ENCODE data around the gene RPS16. TPM values are rescaled to one million over a fixed set of nuclear protein-coding genes. Genes with fewer than 3 reads are reported as not detected.

RPS16 gene
- total and polyA plus RNA-seq, 2 experiments from 2014 or later: 207 to 1,901 TPM

DNA sequence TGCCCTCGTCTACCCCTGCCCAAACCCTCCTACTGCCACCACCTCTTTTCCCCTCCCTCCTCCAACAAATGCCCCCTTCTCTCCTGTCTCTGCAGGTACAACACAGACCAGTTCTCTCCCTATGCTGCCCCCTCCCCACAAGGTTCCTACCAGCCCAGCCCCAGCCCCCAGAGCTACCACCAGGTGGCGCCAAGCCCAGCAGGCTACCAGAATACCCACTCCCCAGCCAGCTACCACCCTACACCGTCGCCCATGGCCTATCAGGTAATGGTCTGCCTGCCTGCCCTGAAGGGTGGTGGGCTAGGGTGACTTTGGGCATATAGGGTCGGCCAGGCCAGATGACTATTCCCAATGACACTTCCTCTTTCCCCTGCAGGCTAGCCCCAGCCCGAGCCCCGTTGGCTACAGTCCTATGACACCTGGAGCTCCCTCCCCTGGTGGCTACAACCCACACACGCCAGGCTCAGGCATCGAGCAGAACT lies 38.4 kb upstream of the RPS16 start:
- no peak overlapping the region for H3K4me3 Mint-ChIP-seq
- TF ChIP-seq EZH2phosphoT487 (IDR thresholded peaks at IDR 0.05; ENCODE audit: unreplicated experiment): no peak
- TF ChIP-seq CREB1 (CRISPR knock-in tag; IDR thresholded peaks at IDR 0.05; ENCODE audit: low read depth): no peak
- TF ChIP-seq, protein P1, sequence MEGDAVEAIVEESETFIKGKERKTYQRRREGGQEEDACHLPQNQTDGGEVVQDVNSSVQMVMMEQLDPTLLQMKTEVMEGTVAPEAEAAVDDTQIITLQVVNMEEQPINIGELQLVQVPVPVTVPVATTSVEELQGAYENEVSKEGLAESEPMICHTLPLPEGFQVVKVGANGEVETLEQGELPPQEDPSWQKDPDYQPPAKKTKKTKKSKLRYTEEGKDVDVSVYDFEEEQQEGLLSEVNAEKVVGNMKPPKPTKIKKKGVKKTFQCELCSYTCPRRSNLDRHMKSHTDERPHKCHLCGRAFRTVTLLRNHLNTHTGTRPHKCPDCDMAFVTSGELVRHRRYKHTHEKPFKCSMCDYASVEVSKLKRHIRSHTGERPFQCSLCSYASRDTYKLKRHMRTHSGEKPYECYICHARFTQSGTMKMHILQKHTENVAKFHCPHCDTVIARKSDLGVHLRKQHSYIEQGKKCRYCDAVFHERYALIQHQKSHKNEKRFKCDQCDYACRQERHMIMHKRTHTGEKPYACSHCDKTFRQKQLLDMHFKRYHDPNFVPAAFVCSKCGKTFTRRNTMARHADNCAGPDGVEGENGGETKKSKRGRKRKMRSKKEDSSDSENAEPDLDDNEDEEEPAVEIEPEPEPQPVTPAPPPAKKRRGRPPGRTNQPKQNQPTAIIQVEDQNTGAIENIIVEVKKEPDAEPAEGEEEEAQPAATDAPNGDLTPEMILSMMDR (conservative IDR thresholded peaks at IDR 0.05; ENCODE audit: low read depth in 2 of 2): peak; percentile 93 to 95
- TF ChIP-seq STAT1 (IDR thresholded peaks at IDR 0.05; ENCODE audit: unreplicated experiment): no peak
- TF ChIP-seq NANOG (IDR thresholded peaks at IDR 0.05; ENCODE audit: borderline replicate concordance): no peak
- DNase-seq (ENCODE audit: low spot score) (peak; percentile 87), ATAC-seq (peak; percentile 95)
- 0 out of 2 replicates have a peak, but pooled peaks cover 8% of the 10 kb centered on the region for H4K20me1 ChIP-seq (replicated peaks; ENCODE audit: insufficient read depth)
- H3K27ac ChIP-seq (ENCODE audit: low read depth): peak overlapping the region; percentile 63; the same call in 1 of the 2 replicates
- peaks cover 8% of the 10 kb centered on the region; the same call in 2 of the 3 replicates for H3K4me1 Mint-ChIP-seq
- no peak overlapping the region for H3K4me2 ChIP-seq
- peaks cover 24% of the 10 kb centered on the region for H3K36me3 ChIP-seq (ENCODE audit: insufficient read depth)
- no peaks in the 10 kb centered on the region for H3K27me3 ChIP-seq (ENCODE audit: insufficient read depth)
- no peak overlapping the region for H3K4me3 ChIP-seq
- H3K27ac Mint-ChIP-seq: peak overlapping the region; percentile 33; the same call in 1 of the 2 replicates
- H3F3A ChIP-seq (replicated peaks; ENCODE audit: low read depth): peaks cover 15% of the 10 kb centered on the region; the same call in 1 of the 2 replicates
- H3K79me2 ChIP-seq (replicated peaks; ENCODE audit: insufficient read depth): no peaks in the 10 kb centered on the region; the same call in 1 of the 2 replicates
- peaks cover 63% of the 10 kb centered on the region for H3K36me3 Mint-ChIP-seq (ENCODE audit: low read depth)
- peaks cover 15% of the 10 kb centered on the region for H3K27me3 Mint-ChIP-seq (ENCODE audit: insufficient read depth, low read depth, poor library complexity)
- H2AFZ ChIP-seq: no peak overlapping the region
- H3K9me2 ChIP-seq (ENCODE audit: insufficient read depth): no peaks in the 10 kb centered on the region
- no peaks in the 10 kb centered on the region for H3K4me1 ChIP-seq (ENCODE audit: insufficient read depth)
- H3K9me3 Mint-ChIP-seq: no peaks in the 10 kb centered on the region; the same call in 2 of the 3 replicates

DNA sequence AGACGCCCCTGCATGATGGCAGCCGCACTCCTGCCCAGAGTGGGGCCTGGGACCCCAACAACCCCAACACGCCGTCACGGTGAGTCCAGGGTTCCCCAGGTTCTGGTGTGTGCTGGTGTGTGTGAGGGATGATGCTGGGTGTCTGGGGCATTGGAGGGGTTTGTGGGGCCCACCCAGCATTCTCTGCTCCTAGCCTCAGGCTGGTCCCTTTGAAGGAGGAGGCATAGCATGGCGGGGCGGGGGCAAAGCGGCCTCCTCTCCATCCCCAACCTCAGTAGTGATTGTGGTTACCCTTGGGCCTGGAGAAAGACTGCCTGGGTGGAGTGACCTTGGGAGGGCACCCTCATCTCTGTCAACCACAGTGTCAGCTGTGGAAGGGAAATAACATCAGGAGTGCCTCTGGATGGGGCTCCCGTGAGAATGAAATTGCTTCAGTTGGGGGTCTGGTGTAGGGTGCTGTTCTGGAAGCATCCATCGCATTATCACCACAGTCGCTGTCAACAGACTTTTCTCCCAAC lies 37.8 kb upstream of the RPS16 start:
- Histone ChIP-seq H4K20me1 (replicated peaks; ENCODE audit: insufficient read depth) (0 out of 2 replicates have a peak, but pooled peaks cover 10% of the 10 kb centered on the region), H3F3A (replicated peaks; ENCODE audit: low read depth) (peaks cover 12% of the 10 kb centered on the region; the same call in 1 of the 2 replicates), H3K4me1 (ENCODE audit: insufficient read depth) (no peaks in the 10 kb centered on the region), H3K4me3 (no peak overlapping the region), H3K79me2 (replicated peaks; ENCODE audit: insufficient read depth) (no peaks in the 10 kb centered on the region; the same call in 1 of the 2 replicates), H3K4me2 (no peak overlapping the region), H2AFZ (no peak overlapping the region), H3K36me3 (ENCODE audit: insufficient read depth) (peaks cover 24% of the 10 kb centered on the region), H3K27ac (ENCODE audit: low read depth) (no peak overlapping the region), H3K9me2 (ENCODE audit: insufficient read depth) (no peaks in the 10 kb centered on the region), H3K27me3 (ENCODE audit: insufficient read depth) (no peaks in the 10 kb centered on the region)
- Mint-ChIP-seq H3K36me3 (ENCODE audit: low read depth) (peaks cover 70% of the 10 kb centered on the region), H3K4me3 (no peak overlapping the region), H3K27ac (no peak overlapping the region), H3K27me3 (ENCODE audit: insufficient read depth, low read depth, poor library complexity) (peaks cover 15% of the 10 kb centered on the region), H3K4me1 (peaks cover 8% of the 10 kb centered on the region; the same call in 2 of the 3 replicates), H3K9me3 (no peaks in the 10 kb centered on the region; the same call in 2 of the 3 replicates)
- DNase-seq (ENCODE audit: low spot score) (no peak), ATAC-seq (no peak)
- TF ChIP-seq, protein P1 (conservative IDR thresholded peaks at IDR 0.05; ENCODE audit: low read depth in 2 of 2): no peak
- no peak for TF ChIP-seq ETS1 (IDR thresholded peaks at IDR 0.05)
- TF ChIP-seq REST (IDR thresholded peaks at IDR 0.05; ENCODE audit: unreplicated experiment): no peak
- TF ChIP-seq JUNB (IDR thresholded peaks at IDR 0.05; ENCODE audit: unreplicated experiment): no peak
- no peak for TF ChIP-seq ZNF114 (CRISPR knock-in tag; IDR thresholded peaks at IDR 0.05)

Measured in GM23338 (cell line).